ENCODE data around the gene ALPP. TPM values are rescaled to one million over a fixed set of nuclear protein-coding genes. Genes with fewer than 3 reads are reported as not detected.
"Not testable (repeated sequence)": the region's sequence is repeated elsewhere in the genome, so short reads cannot be mapped to it uniquely, and the experiment has no call there.

ALPP gene
- total RNA-seq, 1 donor from 2014 or later: not detected

DNA sequence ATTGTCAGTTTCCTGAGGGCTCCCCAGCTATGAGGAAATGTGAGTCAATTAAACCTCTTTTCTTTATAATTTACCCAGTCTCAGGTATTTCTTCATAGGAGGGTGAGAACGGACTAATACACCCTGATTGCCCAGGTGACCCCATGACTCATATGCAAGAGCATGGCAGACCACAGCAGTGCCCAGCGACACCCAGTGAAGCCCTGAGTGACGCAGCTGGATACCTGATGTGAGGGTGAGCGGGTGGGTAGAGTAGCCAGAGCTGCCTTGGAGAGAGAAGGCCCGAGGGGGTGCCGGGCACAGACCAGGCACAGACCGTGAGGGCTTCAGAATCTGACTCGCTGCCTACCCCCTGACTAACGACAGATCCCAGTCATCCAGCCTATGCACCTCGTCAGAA is 43.5 kb downstream of the ALPP start:
- DNase-seq (ENCODE audit: low spot score): no peak
- H3K9me3 Mint-ChIP-seq (ENCODE audit: unreplicated experiment): no peaks in the 10 kb centered on the region
- peaks cover 7% of the 10 kb centered on the region for H3K36me3 Mint-ChIP-seq (ENCODE audit: low read depth, unreplicated experiment)
- TF ChIP-seq, protein P1, sequence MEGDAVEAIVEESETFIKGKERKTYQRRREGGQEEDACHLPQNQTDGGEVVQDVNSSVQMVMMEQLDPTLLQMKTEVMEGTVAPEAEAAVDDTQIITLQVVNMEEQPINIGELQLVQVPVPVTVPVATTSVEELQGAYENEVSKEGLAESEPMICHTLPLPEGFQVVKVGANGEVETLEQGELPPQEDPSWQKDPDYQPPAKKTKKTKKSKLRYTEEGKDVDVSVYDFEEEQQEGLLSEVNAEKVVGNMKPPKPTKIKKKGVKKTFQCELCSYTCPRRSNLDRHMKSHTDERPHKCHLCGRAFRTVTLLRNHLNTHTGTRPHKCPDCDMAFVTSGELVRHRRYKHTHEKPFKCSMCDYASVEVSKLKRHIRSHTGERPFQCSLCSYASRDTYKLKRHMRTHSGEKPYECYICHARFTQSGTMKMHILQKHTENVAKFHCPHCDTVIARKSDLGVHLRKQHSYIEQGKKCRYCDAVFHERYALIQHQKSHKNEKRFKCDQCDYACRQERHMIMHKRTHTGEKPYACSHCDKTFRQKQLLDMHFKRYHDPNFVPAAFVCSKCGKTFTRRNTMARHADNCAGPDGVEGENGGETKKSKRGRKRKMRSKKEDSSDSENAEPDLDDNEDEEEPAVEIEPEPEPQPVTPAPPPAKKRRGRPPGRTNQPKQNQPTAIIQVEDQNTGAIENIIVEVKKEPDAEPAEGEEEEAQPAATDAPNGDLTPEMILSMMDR (IDR thresholded peaks at IDR 0.05; ENCODE audit: unreplicated experiment): no peak
- no peak overlapping the region for H3K27ac Mint-ChIP-seq (ENCODE audit: unreplicated experiment)
- H3K4me1 Mint-ChIP-seq (ENCODE audit: unreplicated experiment): peaks cover 6% of the 10 kb centered on the region
- peak overlapping the region; percentile 53 for H3K4me3 Mint-ChIP-seq (ENCODE audit: unreplicated experiment)
- H3K27me3 Mint-ChIP-seq (ENCODE audit: unreplicated experiment): peaks cover 18% of the 10 kb centered on the region

DNA sequence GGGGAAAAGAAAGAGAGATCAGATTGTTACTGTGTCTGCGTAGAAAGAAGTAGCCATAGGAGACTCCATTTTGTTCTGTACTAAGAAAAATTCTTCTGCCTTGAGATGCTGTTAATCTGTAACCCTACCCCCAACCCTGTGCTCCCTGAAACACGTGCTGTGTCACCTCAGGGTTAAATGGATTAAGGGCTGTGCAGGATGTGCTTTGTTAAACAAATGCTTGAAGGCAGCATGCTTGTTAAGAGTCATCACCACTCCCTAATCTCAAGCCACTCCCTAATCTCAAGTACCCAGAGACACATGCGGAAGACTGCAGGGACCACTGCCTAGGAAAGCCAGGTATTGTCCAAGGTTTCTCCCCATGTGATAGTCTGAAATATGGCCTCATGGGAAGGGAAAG is 44.4 kb downstream of the ALPP start:
- H3K4me3 Mint-ChIP-seq (ENCODE audit: unreplicated experiment); H3K9me3 Mint-ChIP-seq (ENCODE audit: unreplicated experiment); H3K27ac Mint-ChIP-seq (ENCODE audit: unreplicated experiment); H3K4me1 Mint-ChIP-seq (ENCODE audit: unreplicated experiment); DNase-seq (ENCODE audit: low spot score); H3K36me3 Mint-ChIP-seq (ENCODE audit: low read depth, unreplicated experiment): not testable (repeated sequence)
- H3K27me3 Mint-ChIP-seq (ENCODE audit: unreplicated experiment): peaks cover 18% of the 10 kb centered on the region

DNA sequence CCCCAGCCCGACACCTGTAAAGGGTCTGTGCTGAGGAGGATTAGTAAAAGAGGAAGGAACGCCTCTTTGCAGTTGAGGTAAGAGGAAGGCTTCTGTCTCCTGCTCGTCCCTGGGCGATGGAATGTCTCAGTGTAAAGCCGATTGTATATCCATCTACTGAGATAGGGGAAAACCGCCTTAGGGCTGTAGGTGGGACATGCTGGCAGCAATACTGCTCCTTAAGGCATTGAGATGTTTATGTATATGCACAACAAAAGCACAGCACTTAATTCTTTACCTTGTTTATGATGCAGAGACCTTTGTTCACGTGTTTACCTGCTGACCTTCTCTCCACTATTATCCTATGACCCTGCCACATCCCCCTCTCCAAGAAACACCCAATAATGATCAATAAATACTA is 44.9 kb downstream of the ALPP start:
- not testable (repeated sequence) for H3K27ac Mint-ChIP-seq (ENCODE audit: unreplicated experiment); DNase-seq (ENCODE audit: low spot score); H3K4me3 Mint-ChIP-seq (ENCODE audit: unreplicated experiment); H3K36me3 Mint-ChIP-seq (ENCODE audit: low read depth, unreplicated experiment); H3K4me1 Mint-ChIP-seq (ENCODE audit: unreplicated experiment); H3K9me3 Mint-ChIP-seq (ENCODE audit: unreplicated experiment)
- peaks cover 14% of the 10 kb centered on the region for H3K27me3 Mint-ChIP-seq (ENCODE audit: unreplicated experiment)

DNA sequence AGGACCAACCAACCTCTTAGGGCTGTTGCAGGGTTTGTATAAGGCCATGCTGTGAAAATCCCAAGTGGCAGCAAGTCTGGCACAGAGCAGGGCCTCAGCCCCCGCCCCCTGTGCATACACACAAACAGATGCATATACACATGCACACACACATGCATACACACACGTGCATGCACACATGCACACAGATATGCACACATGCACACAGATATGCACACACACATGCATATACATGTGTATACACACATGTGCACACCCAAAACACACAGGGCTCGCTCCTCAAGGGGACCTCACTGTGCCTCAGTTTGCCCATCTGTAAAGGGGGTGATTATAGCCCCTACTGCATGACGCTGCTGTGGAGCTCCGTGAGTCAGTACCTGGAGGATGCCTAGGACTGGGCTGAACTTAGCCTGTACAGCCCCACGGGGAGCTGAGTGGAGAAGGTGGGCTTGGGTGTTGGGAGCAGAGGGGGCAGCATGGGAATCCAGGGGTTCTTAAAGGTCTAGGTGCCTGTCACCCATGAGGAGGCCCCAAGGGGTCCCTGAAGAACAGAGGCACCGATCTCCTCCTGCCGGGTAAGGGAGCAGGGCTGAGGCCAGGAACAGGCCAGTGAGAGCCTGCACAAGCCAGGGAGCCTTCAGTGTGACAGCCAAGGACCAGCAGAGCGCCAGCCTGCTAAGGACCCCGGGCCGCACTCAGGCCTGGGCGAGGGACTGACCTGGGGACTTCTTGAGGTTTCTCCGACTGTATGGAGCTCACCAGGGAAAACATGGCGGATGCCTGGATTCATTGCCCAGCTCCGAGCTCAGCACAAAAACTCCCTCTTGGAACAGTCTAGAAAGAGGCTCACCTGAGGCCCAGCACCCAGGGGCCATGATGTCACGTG is 53.4 kb downstream of the ALPP start:
- Mint-ChIP-seq H3K27me3 (ENCODE audit: unreplicated experiment) (peaks cover 7% of the 10 kb centered on the region), H3K36me3 (ENCODE audit: low read depth, unreplicated experiment) (no peaks in the 10 kb centered on the region), H3K4me1 (ENCODE audit: unreplicated experiment) (no peaks in the 10 kb centered on the region), H3K9me3 (ENCODE audit: unreplicated experiment) (no peaks in the 10 kb centered on the region), H3K4me3 (ENCODE audit: unreplicated experiment) (no peak overlapping the region), H3K27ac (ENCODE audit: unreplicated experiment) (no peak overlapping the region)
- TF ChIP-seq, protein P1 (IDR thresholded peaks at IDR 0.05; ENCODE audit: unreplicated experiment): no peak
- DNase-seq (ENCODE audit: low spot score): no peak

Other genes starting within 250 kb of the ALPP start
- not detected for gene ALPG, start 28.1 kb downstream of the ALPP start, total RNA-seq (ENCODE audit: unreplicated experiment)
- gene ALPI, start 77.4 kb downstream of the ALPP start, total RNA-seq (ENCODE audit: unreplicated experiment): not detected
- gene ECEL1, start 109.1 kb downstream of the ALPP start, total RNA-seq (ENCODE audit: unreplicated experiment): not detected
- not detected for gene PRSS56, start 141.6 kb downstream of the ALPP start, total RNA-seq (ENCODE audit: unreplicated experiment)
- gene CHRND, start 147.4 kb downstream of the ALPP start, total RNA-seq (ENCODE audit: unreplicated experiment): not detected
- not detected for gene CHRNG, start 160.9 kb downstream of the ALPP start, total RNA-seq (ENCODE audit: unreplicated experiment)
- gene TIGD1, start 171.8 kb downstream of the ALPP start, total RNA-seq (ENCODE audit: unreplicated experiment): 3.7 TPM
- 94.8 TPM for gene EIF4E2, start 171.9 kb downstream of the ALPP start, total RNA-seq (ENCODE audit: unreplicated experiment)